Stimulated activated CD4-positive, alpha-beta T cell treated with anti-CD3 and anti-CD28 coated beads, Interleukin-12 subunit alpha, Interleukin-12 subunit beta, amount 100 ng/mL, for 4 hours (primary cell): ENCODE measurements around the gene ZBTB17.
A peak's percentile ranks its signal among the peaks of the same experiment; 100 is the strongest.

Experiments used
- DNase-seq: peaks from one replicate; pipeline ENCODE4 v3.0.0-alpha.2; 2020

Gene ZBTB17

GRCh38 chr1:15959827-15960446 lies 16.0 kb downstream of the ZBTB17 start:
- DNase-seq: peak; percentile 41

GRCh38 chr1:15959424-15959823 lies 16.5 kb downstream of the ZBTB17 start:
- DNase-seq: no peak

- no peak for DNase-seq
These were observed 17.1 kb downstream of the ZBTB17 start for GRCh38 chr1:15958793-15959192.

- no peak for DNase-seq
These were observed 17.8 kb downstream of the ZBTB17 start for GRCh38 chr1:15958111-15958510.

GRCh38 chr1:15957221-15958095 lies 18.4 kb downstream of the ZBTB17 start:
- no peak for DNase-seq

GRCh38 chr1:15956150-15956549 lies 19.8 kb downstream of the ZBTB17 start:
- DNase-seq: no peak

- DNase-seq: no peak
These were observed 20.3 kb downstream of the ZBTB17 start for GRCh38 chr1:15955552-15955951.

GRCh38 chr1:15954316-15954715 lies 21.6 kb downstream of the ZBTB17 start:
- DNase-seq: no peak

GRCh38 chr1:15953791-15954241 lies 22.1 kb downstream of the ZBTB17 start:
- DNase-seq: no peak

- no peak for DNase-seq
These were observed 22.6 kb downstream of the ZBTB17 start for GRCh38 chr1:15953294-15953771.

- DNase-seq: no peak
These were observed 23.3 kb downstream of the ZBTB17 start for GRCh38 chr1:15952317-15953258.

- peak; percentile 43 for DNase-seq
These were observed 24.4 kb downstream of the ZBTB17 start for GRCh38 chr1:15951341-15952153.

GRCh38 chr1:15950763-15951295 lies 25.1 kb downstream of the ZBTB17 start:
- DNase-seq: peak; percentile 76

GRCh38 chr1:15950302-15950701 lies 25.6 kb downstream of the ZBTB17 start:
- peak; percentile 48 for DNase-seq

GRCh38 chr1:15949453-15950245 lies 26.3 kb downstream of the ZBTB17 start:
- peak; percentile 75 for DNase-seq

- no peak for DNase-seq
These were observed 27.1 kb downstream of the ZBTB17 start for GRCh38 chr1:15948595-15949452.

GRCh38 chr1:15948091-15948591 lies 27.8 kb downstream of the ZBTB17 start:
- no peak for DNase-seq

- no peak for DNase-seq
These were observed 28.4 kb downstream of the ZBTB17 start for GRCh38 chr1:15947382-15948090.
